Keratinocyte (primary cell): ENCODE data around the gene PGM2L1. TPM values are rescaled to one million over a fixed set of nuclear protein-coding genes. Genes with fewer than 3 reads are reported as not detected.

ENCODE experiments used
- DNase-seq: peaks from one replicate; pipeline ENCODE4 v3.0.0-alpha.2; 2011; ENCODE audit warnings: low read depth, missing footprints, low spot score
- FAIRE-seq: peaks from 2 replicates; lab custom pipeline; 2011; peaks lifted over from hg19 to GRCh38; lab: Jason Lieb, UNC
- H2AFZ ChIP-seq: 2 replicates; pipeline ENCODE4 v1.6.0; 2012; ENCODE audit warnings: low read length, control low read depth, inconsistent platforms; ENCODE audit not compliant: control insufficient read depth
- H3K27ac ChIP-seq: 2 replicates; pipeline ENCODE4 v1.5.1; 2011; ENCODE audit warnings: low read length; ENCODE audit not compliant: control insufficient read depth, insufficient read depth
- H3K27me3 ChIP-seq: 3 replicates; pipeline ENCODE4 v1.6.0; 2011; ENCODE audit warnings: low read length; ENCODE audit not compliant: control insufficient read depth, insufficient read depth; ENCODE audit errors: extremely low read depth
- H3K36me3 ChIP-seq, 2 experiments: 2 replicates in 1 of 2; 3 replicates in 1 of 2; pipeline ENCODE4 v1.5.1; 2011; ENCODE audit warnings: low read length in 2 of 2, mild to moderate bottlenecking in 1 of 2; ENCODE audit not compliant: control insufficient read depth in 2 of 2, insufficient read depth in 2 of 2; ENCODE audit errors: extremely low read depth in 1 of 2
- H3K4me1 ChIP-seq: 3 replicates; pipeline ENCODE4 v1.5.1; 2011; ENCODE audit warnings: low read length; ENCODE audit not compliant: control insufficient read depth, insufficient read depth; ENCODE audit errors: extremely low read depth
- H3K4me2 ChIP-seq: 3 replicates; pipeline ENCODE4 v1.6.0; 2011; ENCODE audit warnings: low read depth, low read length; ENCODE audit not compliant: control insufficient read depth, insufficient read depth; ENCODE audit errors: extremely low read depth
- H3K4me3 ChIP-seq, 3 experiments: fragments of 200-600 bp in 1 of 3; sonication (generic) in 1 of 3; 2 replicates in 2 of 3; 3 replicates in 1 of 3; pipeline ENCODE4 v1.5.1; 2011 to 2016; ENCODE audit warnings: low read length in 3 of 3, mild to moderate bottlenecking in 3 of 3, control low read depth in 2 of 3, inconsistent platforms in 1 of 3, low read depth in 1 of 3, mixed read lengths in 1 of 3, mixed run types in 1 of 3, moderate library complexity in 1 of 3; ENCODE audit not compliant: control insufficient read depth in 2 of 3, insufficient read depth in 2 of 3; ENCODE audit errors: extremely low read depth in 1 of 3
- H3K79me2 ChIP-seq: 2 replicates; pipeline ENCODE4 v1.6.0; 2012; ENCODE audit warnings: low read length; ENCODE audit not compliant: control insufficient read depth, insufficient read depth
- H3K9ac ChIP-seq: 3 replicates; pipeline ENCODE4 v1.6.0; 2011; ENCODE audit warnings: low read length; ENCODE audit not compliant: control insufficient read depth, insufficient read depth; ENCODE audit errors: extremely low read depth
- H3K9me1 ChIP-seq: 3 replicates; pipeline ENCODE4 v1.6.0; 2011; ENCODE audit warnings: low read length; ENCODE audit not compliant: control insufficient read depth, insufficient read depth; ENCODE audit errors: extremely low read depth
- H3K9me3 ChIP-seq: 2 replicates; pipeline ENCODE4 v1.5.1; 2012; ENCODE audit warnings: low read depth, low read length; ENCODE audit not compliant: control insufficient read depth
- H4K20me1 ChIP-seq: 3 replicates; pipeline ENCODE4 v1.6.0; 2011; ENCODE audit warnings: low read length; ENCODE audit not compliant: control insufficient read depth, insufficient read depth; ENCODE audit errors: extremely low read depth
- CTCF ChIP-seq, 3 experiments: IDR thresholded peaks in 1 of 3; conservative IDR thresholded peaks in 1 of 3; optimal IDR thresholded peaks in 1 of 3; 2 replicates in 2 of 3; 3 replicates in 1 of 3; pipeline versions ENCODE3 to v1.5.1; 2011; ENCODE audit warnings: low read length in 3 of 3, mild to moderate bottlenecking in 3 of 3, moderate library complexity in 2 of 3, control low read depth in 1 of 3, inconsistent platforms in 1 of 3; ENCODE audit not compliant: insufficient read depth in 2 of 3; ENCODE audit errors: extremely low read depth in 1 of 3
- EZH2 ChIP-seq: IDR thresholded peaks from one replicate; pipeline ENCODE4 v1.6.1; 2012; ENCODE audit warnings: inconsistent platforms, mild to moderate bottlenecking, low read length, moderate library complexity
- dilution Hi-C: fragments of 300-500 bp; cut with MboI; formaldehyde crosslinking; loops from one replicate; pipeline ENCODE4 v1.7.0; 2020; ENCODE audit warnings: low sequenced_read_pairs; ENCODE audit not compliant: extremely low pct_ligation_motif_present
- polyA plus RNA-seq, 5 experiments: library from polyadenylated mRNA; depleted of rRNA in 3 of 5; stranded (reverse) in 3 of 5; stranded (forward) in 1 of 5; unstranded in 1 of 5; fragments of >200 nt; gene quantifications; 1 replicate in 1 of 5; 2 replicates in 3 of 5; 3 replicates in 1 of 5; pipeline versions ENCODE4 v1.2.1 to v1.2.3, GENCODE V29; 2011 to 2012; ENCODE audit warnings: missing spikeins in 2 of 5, low read depth in 1 of 5, low replicate concordance in 1 of 5

PGM2L1 gene
- polyA plus RNA-seq, 1 donor (not counting 4 experiments of a cell fraction or from before 2014, with no cell fraction given) = 3.1 TPM

GRCh38 chr11:74412321-74412720 lies 14.1 kb upstream of the PGM2L1 start:
- FAIRE-seq (no peak), DNase-seq (no peak)
- dilution Hi-C loops = no loop called here
- TF ChIP-seq EZH2 (no peak), CTCF (optimal IDR thresholded peaks at IDR 0.05 in 1 of 3, IDR thresholded peaks at IDR 0.05 in 1 of 3, conservative IDR thresholded peaks at IDR 0.05 in 1 of 3; ENCODE audit: extremely low read depth in 1 of 3, insufficient read depth in 2 of 3, low read length in 3 of 3) (no peak)
- H3K27ac ChIP-seq = no peak overlapping the region
- H3K4me3 ChIP-seq = no peak overlapping the region
- H3K4me2 ChIP-seq = no peak overlapping the region
- peaks cover 13% of the 10 kb centered on the region for H3K4me1 ChIP-seq
- no peaks in the 10 kb centered on the region for H3K27me3 ChIP-seq
- no peaks in the 10 kb centered on the region for H3K36me3 ChIP-seq
- no peaks in the 10 kb centered on the region for H4K20me1 ChIP-seq
- no peak overlapping the region for H2AFZ ChIP-seq
- H3K79me2 ChIP-seq = no peaks in the 10 kb centered on the region
- H3K9me1 ChIP-seq = no peaks in the 10 kb centered on the region
- H3K9ac ChIP-seq = no peak overlapping the region
- H3K9me3 ChIP-seq = no peaks in the 10 kb centered on the region

GRCh38 chr11:74409633-74410032 lies 11.4 kb upstream of the PGM2L1 start:
- dilution Hi-C loops = no loop called here
- no peak for FAIRE-seq
- no peaks in the 10 kb centered on the region for H3K79me2 ChIP-seq

More at GRCh38 chr11:74409633-74410032, 11.4 kb upstream of the PGM2L1 start:
- H4K20me1 ChIP-seq = no peaks in the 10 kb centered on the region
- H3K9ac ChIP-seq = no peak overlapping the region
- no peak for DNase-seq
- H3K9me3 ChIP-seq = no peaks in the 10 kb centered on the region
- no peaks in the 10 kb centered on the region for H3K27me3 ChIP-seq
- H3K4me3 ChIP-seq = no peak overlapping the region
- TF ChIP-seq CTCF (optimal IDR thresholded peaks at IDR 0.05 in 1 of 3, IDR thresholded peaks at IDR 0.05 in 1 of 3, conservative IDR thresholded peaks at IDR 0.05 in 1 of 3; ENCODE audit: extremely low read depth in 1 of 3, insufficient read depth in 2 of 3, low read length in 3 of 3) (no peak), EZH2 (no peak)
- H3K4me1 ChIP-seq = peaks cover 8% of the 10 kb centered on the region
- H3K36me3 ChIP-seq = no peaks in the 10 kb centered on the region
- H2AFZ ChIP-seq = no peak overlapping the region
- no peak overlapping the region for H3K27ac ChIP-seq
- no peak overlapping the region for H3K4me2 ChIP-seq
- H3K9me1 ChIP-seq = no peaks in the 10 kb centered on the region
